NCI-H1436 (cell line): Measurements from ENCODE around the gene TXNRD2.

Experiments
- DNase-seq: peaks from one replicate; lab custom pipeline; 2025; lab: John Stamatoyannopoulos, UW

TXNRD2 gene

DNA sequence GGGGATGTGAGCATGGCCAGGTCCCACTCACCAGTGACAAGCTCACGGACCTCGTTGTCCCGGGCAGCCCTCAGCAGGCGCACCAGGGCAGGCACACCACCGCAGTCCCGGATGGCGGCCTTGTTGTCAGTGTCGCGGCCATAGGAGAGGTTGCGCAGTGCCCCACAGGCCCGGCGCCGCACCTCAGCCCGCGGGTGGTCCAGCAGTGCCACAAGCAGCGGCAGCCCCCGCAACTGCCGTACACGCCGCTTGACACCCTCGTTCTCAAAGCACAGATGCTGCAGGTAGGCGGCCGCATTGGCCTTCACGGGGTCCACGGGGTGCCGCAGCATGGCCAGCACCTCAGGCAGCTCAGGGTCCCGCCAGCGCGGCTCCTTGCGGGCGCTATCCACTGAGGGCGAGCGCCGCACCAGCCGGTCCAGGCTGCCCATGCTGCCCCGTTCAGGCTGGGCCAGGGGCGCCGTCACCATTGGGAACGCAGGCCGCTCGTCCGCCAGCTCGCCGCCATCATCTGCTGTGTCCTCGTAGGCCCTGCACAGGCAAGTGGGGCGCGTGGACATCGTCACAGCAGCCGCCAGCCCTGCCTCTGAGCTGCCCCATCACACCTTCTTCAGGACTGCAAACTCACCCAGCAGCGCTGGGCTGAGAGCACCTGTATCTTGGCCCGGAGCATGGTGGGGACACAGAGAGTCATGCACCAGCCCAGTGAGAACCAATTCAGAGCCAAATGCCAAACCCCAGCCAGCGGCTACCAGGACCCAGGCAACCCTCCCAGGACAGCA is 38.3 kb upstream of the TXNRD2 start:
- no peak for DNase-seq

DNA sequence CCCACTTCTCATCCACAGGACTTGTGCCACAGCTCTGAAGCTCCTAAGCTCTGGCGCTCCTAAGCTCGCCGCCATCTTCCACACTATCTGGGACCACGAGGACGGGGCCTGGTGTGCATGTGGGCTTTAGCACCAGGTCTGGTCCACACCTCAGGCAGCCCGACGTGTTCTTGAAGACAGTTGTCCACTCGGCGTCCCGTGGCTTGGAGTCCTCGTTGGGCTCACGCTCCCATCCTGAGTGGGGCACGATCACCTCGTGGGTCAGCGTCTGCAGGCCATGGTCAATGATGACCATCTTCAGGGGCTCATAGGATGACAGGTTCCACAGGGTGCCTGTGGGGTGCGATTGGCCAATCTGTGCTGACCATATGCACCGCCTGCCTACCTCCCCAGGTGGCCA is 37.1 kb upstream of the TXNRD2 start:
- no peak for DNase-seq

DNA sequence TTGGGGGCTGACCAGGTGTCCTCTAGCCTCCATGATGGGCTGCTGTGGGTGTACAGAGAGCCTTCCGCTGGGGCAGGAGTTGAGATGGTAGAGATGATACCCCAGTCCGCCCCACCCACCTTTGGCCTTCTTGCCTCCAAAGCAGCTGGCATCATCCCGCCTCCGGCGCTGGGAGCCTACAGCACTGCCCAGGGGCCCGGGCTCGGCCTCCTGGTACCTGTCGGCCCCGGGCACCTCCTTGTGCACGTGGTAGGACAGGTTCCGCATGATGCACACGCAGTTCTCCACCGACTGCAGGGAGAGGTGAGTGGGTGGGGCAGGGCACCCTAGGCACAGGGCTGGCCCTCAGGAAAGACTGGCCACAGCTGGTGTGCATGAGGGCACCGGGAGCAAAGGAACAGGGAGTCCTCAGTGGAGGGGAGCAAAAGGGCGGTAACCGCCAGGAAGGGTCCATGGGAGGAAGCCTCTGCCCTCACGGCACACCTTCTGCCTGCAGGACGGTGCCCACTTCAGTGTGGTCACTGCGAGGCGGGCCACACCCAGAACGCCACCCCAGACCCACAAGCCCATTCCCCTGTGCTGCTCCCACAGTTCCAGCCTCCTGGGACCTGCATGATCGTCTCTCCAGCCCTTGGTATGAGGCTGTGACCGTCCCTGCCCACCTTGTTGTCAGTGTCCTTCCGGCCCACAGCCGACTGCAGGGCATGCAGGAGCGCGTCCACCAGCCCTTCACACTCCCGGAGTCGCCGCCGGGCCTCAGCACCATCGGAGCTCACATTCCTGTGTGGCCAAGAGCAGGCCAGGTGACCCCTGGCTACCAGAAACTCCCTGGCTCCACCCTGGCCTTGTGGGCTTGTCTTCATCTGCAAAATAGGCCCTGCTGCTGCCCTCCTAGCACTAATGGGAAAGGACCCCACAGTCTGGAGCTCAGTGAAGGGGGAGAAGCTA is 36.0 kb upstream of the TXNRD2 start:
- no peak for DNase-seq

DNA sequence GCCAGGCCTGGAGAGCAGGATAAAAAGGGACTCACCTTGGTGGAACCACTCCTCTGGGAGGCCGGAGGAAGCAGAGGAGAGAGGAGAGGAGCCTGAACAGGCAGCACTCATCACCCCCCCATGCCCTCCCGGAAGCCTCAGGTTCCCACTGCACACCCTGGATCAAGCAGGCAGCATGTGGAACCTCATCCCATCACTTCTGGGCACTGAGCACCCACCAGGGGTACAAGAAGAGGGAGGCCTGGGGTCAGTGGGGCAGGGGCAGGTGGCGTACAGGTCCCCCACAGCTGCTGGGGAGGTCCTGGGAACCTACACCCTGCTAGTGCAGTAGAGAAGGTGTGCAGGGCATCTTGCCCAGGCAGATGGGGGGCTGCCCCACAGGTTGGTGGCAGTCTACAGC is 35.1 kb upstream of the TXNRD2 start:
- no peak for DNase-seq

DNA sequence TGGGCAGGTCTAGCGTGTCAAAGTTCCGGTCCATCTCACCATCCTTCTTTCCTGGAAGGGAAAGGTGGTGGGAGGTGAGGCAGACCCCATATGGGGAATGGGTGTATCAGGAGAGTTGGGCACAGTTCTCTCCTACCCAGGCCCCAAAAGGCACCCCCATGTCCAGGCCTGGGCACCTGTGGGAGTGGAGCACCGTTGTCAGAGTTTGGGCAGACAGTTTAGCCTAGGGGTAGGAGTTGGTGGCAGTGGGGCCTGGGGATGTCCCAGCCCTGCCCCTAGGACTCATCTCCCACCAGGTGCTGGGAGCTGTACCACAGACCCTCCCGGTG is 34.1 kb upstream of the TXNRD2 start:
- DNase-seq, result no peak

DNA sequence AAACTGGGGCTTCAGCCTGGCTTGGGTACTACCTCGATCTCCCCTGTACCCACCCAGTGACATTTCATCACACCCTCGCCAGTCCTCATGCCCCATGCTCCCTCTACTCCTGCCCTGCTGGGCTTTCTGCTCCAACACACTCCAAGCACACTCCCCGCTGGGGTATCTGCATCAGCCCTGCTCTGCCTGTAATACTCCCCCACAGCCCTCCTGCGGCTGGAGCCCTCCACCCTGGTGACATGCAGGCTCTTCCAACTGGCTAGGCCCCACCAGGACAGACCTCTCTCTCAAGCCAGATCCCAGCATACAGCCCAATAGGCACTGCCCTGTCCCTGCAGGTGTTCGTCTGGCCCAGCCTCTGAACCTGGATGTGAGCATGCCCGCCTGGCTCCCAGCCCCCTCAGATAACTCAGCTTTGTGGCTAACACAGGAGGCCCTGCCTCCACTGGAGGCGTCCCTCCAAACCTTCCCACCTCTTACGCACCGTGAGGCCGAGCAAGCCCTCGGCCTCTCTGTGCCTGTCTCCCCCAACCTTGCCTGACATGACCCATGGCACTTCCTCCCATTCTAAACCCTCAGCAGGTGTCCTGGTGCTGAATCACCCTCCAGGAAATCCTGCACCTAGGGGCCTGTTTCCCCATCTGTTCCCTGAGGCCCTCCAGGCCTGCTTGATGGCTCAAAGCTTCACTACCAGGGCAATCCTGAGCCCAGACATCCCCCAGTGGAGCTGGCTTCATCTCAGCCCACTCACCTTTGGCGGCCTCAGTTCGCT is 33.5 kb upstream of the TXNRD2 start:
- DNase-seq, result no peak

DNA sequence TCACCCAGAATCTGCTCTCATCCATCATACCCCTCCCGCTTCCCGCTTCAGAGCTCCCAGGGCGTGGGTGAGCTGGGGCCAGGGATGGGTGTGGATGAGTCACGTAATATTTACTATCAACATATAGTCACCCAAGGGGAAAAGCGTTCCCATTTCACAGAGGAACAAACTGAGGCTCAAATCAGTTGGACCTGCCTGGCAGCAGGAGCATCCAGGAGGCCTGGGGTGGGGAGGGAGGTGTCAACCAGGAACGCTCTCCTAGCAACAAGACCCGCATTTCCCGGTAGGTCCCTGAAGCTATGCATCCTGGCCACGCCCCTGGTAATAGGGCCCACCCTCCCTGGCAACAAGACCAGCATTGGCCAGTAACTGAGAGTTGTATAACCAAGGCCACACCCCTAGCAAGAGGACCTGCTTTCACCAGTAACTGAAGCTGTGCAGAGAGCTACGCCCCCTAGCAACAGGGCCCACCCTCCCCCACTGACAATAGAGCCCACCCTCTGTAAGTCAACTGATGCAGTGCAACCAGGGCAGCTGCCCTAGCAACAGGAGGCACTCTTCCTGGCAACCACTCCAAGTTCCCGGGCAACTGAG is 32.7 kb upstream of the TXNRD2 start:
- peak; percentile 95 for DNase-seq

DNA sequence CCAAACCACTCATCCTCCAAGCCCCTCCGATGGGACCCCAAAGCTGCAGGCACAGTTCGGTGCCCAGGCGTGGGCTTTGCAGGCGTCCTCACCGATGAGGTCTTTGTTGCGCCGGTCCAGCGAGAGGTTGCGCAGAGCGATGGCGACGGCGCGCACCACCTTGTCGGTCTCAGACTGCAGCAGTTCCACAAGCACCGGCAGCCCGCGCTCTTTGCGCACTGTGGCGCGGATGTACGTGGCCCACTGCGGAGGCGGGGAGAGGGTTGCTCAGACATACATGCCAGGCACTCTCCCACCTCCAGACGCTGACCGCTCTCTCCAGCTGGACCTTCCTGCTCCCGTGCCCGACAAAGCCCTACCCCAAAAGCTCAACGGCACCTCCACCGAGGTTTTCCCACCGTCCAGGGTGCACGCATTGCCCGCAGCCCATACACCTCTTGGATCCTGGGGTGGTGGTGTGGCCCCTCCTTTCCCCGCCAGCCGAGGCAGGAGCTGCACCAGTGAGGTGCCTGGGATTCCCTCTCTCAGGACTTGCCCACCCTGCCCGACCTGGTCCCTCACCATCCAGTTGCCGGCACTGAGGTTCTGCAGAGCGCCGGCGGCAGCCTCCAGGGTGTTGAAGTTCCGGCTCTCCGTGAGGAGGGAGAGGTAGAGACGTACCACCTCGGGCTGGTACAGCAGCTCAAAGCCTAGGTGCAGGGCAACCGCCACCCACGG is 32.1 kb upstream of the TXNRD2 start:
- DNase-seq, result no peak

DNA sequence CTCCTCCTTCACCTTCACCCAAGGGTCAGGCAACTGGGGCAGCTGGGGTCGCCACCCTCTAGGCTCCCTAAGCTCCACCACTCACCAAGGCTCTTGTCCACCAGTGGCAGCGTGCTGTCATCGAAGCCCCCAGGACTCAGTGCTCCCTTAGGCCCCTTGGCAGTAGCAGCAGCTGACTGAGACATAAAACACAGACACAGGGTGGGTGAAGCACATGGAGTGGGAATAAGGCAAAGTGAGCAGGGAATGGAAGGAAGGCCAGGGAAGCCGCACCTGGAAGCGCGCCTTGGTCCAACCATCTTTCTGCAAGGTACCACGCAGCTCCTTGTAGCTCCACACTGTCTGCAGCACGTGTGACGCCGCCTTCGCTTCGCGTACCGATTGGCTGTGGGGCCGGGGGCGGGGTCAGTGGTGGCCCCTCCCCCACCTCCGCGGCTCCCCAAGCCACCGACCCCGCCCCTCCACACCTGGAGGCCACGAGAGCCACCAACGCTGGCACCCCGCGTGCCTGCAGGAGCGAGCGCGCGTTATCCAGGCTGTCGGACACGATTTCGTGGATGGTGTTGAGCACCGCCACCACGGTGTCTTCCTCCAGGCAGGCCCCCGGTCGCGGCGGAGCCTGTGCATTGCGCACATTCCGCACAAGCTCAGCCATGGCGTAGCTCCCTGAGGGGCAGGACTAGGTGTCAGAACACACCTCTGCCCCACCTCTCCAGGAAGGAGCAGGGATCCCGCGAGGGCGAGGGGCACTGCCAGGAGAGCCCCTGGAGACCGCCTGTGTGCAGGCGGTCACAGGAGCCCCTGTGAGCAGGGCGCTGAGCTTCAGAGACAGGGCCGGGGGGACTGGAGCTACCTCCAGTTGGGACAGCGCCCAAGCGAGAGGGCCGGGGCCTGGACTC is 31.3 kb upstream of the TXNRD2 start:
- no peak for DNase-seq

DNA sequence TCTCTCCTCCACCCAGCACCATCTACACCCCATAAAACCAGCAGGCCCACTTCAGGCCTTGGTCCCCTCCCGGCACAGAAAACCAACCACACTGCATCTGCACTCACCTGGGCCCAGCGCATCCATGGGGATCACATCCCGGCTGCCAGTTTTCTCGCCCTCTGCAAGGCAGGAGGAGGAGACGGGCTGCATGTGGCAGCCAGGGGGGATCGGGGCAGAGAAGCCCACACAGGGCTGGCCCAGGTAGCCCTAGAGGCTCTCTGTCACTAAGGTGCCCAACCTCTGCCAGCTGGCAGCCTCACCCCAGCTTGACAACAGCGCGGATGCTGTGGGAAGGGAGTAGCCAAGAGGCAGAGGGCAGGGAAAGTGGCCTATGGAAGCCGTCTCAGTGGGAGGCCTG is 30.6 kb upstream of the TXNRD2 start:
- DNase-seq, result no peak

DNA sequence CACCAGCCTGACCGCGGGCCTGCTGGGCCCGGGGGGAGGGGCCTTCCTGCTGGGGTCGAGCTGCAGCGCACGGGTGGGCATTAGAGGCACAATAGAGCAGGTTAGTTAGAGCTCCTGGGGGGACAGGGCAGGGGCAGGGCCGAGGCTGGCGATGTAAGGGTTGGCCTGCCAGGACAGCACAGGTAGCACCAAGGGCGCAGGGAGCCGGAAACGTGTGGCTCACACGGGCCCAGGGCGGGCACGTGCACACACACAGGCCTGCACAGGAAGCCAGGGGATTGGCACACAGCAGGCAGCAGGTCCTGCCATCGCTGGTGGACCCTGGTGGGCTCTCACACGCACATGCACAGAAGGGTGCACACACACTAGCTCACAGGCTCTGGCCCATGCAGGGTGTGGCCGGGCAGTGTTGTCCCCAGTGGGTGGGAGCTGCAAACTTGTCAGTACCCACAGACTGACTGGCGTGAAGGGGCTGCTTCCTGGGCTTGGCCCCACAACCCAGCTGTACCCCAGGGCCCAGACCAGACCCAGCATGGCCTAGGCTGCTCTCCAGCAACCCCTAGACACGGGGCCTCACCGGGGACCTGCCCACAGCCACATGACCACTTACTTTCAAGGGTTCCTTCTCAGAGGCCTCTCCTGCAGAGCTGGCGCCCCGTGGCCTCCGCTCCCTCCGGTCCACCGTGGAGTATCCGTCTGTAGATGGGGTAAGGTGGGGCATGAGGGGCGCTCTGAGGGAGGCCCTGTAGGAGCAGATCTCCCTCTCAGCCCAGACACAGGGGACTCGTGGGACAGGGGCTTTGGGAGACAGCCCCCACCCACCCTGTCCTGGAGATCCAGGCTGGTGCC is 29.9 kb upstream of the TXNRD2 start:
- no peak for DNase-seq

DNA sequence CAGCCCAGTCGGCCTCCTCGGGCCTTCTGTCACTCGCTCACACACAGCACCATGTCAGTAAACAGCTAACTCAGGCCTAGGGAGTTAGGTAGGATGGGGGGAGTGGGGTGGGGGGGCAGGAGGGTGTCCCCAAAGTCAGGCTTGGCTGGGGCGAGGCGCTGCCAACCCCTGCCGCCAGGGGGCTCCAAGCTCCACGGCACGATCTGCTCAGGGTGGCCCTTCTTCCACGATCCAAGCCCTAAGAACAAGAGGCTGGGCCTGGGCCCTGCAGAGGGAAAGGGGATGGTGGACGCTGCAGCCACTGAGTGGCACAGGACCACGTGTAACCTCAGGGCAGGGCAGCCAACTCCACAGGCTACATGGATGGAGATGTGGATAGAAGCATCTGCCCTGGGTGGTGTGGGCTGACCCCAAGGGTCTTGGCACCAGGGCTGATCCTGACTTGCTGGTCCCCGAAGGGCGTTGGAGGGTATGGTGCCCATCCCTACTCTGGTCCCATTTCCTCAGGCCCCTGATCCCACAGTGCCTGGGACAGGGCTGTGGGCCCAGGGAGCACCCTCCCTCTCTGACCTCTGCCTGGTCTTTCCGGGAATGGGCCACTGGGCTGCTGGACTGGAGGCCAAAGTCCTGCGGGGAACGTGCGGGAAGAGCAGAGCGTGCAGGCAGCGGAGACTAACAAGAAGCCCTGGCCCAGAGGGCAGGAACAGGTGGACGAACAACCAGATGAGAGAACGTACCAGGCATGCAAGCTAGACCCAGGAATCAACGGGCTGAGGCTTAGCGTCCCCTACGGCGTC is 29.1 kb upstream of the TXNRD2 start:
- DNase-seq, result peak; percentile 30

DNA sequence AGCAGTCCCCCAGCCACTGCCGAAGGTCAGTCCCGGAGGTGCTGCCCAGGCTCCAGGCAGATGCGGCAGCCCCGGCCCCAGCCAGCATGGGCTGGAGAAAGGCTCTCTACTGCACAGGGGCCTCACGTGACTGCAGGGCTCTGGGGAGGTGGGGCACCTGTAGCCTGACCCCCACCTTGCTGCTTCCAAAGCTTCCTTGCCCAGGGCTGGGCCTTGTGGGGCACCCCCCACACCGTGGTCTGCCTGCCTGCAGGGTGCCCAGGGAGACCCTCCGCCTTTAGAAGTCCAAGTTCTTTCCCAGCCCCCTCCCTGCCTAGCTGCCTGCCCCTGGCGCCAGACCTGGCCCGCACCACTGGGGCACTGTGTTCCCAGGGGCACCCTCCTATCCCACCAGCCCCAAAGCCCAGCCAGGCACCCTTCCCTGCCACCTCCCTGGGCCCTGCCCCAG is 28.4 kb upstream of the TXNRD2 start:
- no peak for DNase-seq

DNA sequence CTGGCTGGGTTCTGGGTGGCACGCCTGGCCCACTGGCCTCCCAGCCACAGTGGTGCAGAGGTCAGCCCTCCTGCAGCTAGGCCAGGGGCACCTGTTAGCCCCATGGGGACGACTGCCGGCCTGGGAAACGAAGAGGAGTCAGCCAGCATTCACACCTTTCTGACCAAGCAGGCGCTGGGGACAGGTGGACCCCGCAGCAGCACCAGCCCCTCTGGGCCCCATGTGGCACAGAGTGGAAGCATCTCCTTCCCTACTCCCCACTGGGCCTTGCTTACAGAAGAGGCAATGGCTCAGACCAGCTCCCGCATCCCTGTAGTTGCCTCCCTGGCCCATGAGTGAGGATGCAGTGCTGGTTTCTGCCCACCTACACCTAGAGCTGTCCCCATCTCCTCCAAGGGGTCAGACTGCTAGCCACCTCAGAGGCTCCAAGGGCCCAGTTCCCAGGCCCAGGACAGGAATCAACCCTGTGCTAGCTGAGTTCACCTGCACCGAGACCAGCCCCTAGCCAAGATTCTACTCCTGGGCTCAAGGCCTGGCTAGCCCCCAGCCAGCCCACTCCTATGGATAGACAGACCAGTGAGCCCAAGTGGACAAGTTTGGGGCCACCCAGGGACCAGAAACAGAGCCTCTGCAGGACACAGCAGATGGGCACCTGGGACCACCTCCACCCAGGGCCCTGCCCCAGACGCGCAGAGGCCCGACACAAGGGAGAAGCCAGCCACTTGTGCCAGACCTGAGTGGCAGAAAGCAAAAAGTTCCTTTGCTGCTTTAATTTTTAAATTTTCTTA is 27.7 kb upstream of the TXNRD2 start:
- no peak for DNase-seq

DNA sequence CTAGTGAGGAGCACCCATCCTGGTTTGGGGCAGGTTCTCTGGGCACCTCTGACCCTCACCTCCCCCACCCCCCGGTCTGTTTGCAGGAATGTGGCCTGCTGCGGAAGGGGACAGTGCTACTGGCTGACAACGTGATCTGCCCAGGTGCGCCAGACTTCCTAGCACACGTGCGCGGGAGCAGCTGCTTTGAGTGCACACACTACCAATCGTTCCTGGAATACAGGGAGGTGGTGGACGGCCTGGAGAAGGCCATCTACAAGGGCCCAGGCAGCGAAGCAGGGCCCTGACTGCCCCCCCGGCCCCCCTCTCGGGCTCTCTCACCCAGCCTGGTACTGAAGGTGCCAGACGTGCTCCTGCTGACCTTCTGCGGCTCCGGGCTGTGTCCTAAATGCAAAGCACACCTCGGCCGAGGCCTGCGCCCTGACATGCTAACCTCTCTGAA is 26.9 kb upstream of the TXNRD2 start:
- no peak for DNase-seq

DNA sequence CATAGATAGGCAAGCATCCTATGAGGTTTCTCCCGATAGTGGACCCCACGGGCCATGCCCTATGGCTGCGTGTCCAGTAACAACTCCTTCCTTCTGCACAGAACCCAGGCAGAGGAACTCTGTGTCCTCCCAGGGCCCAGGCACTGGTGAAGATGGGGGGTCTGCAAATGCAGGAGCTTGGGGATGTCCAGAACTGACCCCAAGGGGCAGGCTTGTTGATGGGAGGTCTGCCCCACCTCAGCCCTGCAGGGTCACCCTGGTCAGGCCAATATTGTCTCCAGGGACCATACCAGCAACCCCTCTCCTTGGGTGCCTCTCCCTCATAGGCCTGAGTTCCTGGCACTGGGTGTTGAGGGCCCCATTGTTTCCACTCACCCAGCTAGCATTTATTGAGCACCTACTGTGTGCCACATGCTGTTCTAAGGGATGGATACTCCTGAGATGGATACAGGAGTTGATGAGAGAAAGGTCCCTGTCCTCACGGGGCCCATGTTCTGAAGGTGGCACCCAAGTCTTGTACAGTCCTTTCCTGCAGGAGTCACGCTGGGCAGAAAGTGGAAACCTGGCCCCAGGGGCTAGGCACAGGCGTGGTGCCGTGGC is 26.3 kb upstream of the TXNRD2 start:
- DNase-seq, result no peak
